Activated CD8-positive, alpha-beta memory T cell treated with anti-CD3 and anti-CD28 coated beads for 48 hours (primary cell): Measurements from ENCODE around the gene HS2ST1.
"Not testable (repeated sequence)": the region's sequence is repeated elsewhere in the genome, so short reads cannot be mapped to it uniquely, and the experiment has no call there.

Source experiments
- DNase-seq, 3 experiments: peaks; one replicate each; pipeline ENCODE4 v3.0.0-alpha.2; 2020; ENCODE audit warnings: low read depth in 2 of 3, low spot score in 2 of 3

Gene HS2ST1

DNA sequence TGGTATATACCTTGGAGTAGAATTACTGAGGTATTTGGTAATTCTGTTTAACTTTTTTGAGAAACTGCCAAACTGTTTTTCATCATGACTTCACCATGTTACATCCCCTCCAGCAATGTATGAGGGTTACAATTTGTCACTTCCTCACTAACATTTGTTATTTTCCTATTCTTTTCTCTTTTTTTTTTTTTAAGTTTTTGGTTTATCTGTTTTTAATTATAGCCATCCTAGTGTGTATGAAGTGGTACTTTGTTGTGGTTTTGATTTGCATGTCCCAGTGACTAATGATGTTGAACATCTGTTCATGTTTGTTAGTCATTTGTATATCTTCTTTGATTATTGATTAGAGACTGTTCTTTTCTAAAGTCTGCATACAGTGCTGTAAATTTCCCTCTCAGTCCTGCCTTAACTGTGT is 147.3 kb downstream of the HS2ST1 start:
- DNase-seq, result no peak

DNA sequence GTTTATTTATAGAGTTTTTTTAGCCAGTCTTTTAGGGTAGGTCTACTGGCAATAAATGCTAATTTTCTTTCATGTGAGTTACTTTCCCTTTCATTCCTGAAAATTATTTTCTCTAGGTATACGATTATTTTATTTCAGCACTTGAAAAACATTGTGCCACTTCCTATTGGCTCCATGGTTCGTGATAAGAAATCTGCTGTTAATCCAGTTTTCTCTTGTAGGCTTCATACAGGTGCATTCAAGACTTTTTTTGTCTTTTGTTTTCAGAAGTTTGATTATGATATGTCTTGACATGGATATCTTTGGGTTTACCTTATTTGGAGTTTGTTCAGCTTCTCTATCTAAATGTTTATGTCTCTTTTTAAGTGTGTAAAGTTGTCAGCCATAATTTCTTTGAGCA is 148.3 kb downstream of the HS2ST1 start:
- no peak for DNase-seq

DNA sequence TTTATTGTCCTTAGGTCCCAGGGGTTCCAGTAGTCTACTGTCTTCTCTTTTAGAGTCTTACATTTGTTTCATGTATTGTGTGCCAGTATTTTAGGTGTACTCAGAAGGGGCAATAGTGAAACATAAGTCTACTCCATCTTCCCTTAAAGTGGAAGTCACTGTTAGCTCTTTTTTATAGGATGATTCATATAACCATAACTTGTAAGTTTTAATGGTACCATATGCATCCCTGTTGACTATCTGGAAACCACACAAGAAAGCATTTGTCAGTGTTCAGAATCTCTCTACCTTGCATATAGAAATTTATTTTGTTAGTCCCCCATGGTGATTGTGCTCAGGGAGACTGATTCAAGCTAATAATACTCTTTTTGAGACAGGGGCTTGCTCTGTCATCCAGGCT is 149.9 kb downstream of the HS2ST1 start:
- DNase-seq, result no peak

DNA sequence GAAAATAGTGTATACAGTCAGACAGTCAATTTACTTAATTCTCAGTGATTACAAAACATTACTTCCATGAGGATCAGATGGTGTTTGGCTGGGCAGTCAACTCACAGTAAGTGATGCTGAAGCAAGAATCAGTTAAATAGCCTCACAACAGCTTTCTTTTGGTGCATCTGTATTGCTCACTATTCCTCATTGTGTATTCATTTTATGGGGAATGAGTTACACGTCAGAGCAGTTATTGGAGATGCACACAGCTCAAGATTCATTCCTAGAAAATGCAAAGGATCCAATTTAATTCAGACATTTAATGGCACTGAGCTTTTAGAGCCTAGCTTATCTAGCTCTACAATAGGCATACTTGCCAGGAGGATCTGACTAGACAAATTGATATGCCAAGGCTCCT is 150.6 kb downstream of the HS2ST1 start:
- no peak for DNase-seq

DNA sequence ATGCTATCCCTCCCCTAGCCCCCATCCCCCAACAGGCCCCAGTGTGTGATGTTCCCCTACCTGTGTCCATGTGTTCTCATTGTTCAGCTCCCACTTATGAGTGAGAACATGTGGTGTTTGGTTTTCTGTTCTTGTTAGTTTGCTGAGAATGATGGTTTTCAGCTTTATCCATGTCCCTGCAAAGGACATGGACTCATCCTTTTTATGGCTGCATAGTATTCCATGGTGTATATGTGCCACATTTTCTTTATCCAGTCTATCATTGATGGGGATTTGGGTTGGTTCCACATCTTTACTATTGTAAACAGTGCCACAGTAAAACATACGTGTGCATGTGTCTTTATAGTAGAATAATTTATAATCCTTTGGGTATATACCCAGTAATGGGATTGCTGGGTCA is 152.3 kb downstream of the HS2ST1 start:
- not testable (repeated sequence) for DNase-seq

DNA sequence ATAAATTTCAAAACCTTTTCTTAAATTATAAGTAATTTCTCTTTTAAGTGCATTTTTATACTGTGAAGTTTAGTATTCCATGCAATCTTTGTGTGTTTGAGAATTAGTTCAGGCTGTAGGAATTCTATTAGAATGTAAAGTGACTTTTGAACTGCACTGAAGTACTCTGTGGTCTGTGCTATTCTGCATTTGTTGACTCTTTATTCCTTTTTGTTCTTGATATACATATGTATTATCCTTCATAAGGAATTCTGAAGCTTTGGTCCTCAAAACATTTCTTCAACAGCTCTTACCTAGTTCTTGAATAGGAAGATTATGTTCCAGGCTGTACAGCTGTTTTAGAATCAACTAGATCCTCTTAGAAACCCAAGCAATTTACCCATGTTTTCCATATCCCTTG is 158.0 kb downstream of the HS2ST1 start:
- no peak for DNase-seq

DNA sequence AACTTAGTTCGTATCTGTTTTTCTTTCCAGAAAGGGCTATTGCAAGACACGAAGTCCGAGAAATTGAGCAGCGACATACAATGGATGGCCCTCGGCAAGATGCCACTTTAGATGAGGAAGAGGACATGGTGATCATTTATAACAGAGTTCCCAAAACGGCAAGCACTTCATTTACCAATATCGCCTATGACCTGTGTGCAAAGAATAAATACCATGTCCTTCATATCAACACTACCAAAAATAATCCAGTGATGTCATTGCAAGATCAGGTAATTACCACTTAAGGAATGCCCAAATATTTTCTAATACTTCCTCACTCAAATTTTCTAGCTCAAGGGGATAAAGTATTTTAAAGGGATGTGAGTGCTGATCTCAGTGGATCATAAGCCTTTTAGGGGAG is 158.5 kb downstream of the HS2ST1 start:
- DNase-seq, result no peak

DNA sequence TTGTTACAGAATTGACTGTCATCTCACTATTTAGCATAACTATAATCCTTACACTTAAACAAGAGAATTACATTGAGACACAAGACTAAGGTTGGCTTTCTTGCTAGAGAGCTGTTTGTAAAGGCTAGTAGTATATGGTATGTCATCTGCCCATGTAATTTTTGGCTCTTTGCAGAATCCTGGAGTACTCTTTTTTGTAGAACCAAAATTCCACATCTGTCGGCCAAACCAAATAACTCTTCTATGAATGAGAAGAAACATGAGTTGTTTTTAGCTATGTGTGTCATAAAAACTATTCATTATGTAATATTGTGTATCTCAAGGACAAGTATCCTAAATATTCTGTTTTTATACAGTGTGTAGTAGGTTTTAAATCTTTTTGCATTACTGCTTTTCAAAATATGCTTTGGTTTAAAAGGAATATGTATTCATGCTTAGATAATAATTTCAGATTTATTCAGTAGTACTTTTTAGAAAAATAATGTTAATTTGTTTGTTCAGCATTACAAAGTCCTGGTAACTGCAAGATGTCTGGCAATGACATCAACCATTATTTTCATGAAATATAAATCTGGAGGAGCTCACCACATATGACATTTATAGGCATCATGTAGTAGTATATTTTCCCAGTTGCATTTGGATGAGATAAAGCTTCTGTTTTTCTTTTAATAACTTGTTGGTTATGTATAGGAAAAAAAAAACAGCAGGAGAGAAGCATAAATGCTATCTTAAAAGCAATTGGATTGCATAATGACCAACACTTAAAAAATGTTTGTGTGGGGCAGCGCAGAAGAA is 159.8 kb downstream of the HS2ST1 start:
- DNase-seq, result no peak

DNA sequence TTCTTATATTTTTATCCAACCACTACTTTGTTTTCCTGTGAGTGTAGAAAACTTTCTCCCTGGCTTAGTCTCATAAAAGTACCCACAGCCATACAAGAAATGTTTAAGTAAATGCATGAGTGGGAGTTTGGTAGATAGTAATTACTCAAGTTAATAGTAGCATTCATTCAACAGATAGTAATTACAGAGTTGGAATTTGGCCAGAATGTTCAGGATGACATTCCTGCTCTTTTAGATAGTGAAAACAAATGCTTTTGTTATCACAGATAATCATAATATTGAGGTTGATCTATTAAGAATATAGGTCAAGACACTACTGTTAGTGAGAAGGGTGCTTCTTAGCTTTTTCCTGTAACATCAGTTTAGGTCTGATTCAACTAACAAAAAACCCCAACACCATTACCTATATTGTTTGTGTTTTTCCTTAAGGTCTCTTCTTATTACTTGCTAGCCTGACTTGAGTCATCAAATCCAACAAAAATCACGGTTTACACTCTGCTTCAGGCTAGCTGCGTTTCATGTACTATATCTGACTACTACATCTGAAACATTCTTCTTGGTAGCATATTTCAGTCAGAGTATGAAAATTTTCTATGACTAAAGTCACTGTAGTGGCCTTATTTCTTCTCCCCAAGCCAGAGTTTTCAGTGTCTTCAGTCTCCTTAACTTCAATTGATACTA is 163.7 kb downstream of the HS2ST1 start:
- DNase-seq, result no peak

DNA sequence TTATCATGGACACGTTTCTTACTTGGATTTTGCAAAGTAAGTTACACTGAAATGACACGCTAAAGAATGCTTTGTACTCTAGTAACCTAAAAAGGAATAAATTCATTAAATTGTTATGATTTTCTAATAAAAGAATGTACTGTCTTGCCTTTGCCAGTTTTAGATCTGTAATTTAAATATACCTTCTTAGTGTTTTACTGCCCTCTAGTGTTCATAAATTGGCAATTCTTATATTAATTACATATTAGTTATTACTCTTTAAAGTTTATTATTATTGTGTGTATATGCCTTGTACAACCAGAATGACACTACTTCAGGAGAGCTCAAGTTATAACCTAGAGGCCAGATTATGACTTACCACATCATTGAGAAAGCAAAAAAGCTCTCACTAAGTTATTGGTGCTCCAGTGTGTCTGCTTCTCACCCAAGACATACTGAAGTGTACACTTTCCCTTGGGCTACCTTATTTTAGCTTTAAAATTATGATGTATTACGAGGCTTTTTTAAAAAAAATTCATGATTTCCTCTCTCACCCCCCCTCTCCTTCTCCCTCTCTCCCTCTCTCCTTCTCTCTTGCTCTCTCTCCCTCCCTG is 169.9 kb downstream of the HS2ST1 start:
- DNase-seq, result no peak

DNA sequence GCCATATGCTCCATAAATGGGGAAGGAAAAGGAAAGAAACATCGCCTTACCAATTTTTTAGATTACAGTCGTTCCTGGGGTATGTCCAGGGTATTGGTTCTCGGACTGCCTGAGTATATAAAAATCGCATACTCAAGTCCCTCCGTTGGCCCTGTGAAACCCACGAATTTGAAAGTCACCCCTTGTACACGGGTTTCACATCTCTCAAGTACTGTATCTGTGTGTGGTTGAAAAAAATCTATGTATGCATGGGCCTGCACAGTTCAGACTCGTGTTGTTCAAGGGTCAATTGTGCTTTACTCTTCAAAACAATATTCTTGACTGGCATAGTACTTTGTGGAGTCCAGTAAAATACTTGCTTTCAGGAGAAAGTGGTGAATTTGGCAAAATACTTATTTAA is 171.7 kb downstream of the HS2ST1 start:
- DNase-seq, result no peak

DNA sequence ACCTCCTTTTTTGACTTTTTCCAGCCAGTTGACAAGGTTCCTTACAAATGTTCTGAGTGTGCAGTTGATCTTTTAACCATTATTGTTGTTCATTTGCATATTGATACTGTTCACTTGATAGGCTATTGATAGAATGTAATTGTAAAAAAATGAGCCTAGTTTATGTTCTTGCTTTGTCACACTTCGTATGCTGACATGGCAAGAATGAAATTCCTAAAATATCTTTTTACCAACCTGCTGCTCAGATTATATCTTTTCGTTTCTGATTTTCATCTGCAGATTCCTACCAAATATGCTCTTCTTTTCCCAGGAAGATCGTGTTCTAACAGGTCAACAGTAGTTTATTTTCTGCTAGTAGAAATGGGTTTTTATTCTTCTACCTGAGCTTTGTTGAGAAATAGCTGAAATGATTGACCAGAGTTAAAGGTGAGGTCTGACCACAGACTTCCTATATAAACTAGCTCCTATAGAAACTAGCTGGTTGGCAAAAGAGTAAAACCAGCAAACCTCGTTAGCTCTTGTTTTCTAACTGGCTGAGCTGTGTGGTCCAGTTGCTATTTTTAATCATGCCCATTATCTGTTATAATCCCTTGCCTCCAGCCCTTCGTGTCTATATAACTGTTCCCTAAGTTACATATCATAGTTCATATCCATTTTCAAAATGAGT is 174.8 kb downstream of the HS2ST1 start:
- no peak for DNase-seq

DNA sequence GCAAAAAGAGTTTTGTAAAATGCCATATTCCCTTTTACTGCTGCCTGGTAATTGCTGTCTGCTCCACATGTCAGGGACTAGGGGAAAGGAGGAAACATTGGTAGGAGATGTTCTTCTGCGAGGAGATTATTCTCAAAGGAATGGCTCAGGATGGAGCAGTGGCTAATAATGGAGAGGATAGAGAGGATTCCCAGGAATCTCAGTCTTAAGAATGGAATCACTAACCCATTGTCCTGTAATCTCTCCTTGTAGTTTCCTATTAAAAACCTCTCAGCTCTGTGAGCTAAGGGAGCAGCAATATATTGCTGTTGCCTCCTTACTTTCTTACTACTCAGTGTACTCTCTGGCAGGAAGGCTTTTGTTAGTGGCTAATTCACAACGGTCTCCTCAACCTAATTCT is 175.4 kb downstream of the HS2ST1 start:
- no peak for DNase-seq

DNA sequence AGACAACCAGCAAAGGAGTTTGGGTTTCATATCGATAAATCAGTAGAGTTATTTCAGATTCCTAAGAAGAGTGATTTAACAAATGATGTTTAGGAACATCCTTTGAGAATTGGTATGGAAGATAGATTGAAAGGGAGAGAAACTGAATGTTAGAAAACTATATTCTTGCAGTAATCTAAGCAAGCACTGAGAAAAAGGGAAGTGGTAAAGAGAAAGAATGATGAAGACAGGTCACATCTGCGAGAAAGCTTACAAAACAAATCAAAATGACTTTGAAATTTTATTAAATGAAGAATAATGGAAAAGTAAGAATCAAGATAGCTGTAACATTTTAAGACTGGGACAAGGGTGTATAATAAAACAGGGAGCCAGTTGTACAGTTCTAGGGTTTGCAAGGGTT is 177.0 kb downstream of the HS2ST1 start:
- no peak for DNase-seq

DNA sequence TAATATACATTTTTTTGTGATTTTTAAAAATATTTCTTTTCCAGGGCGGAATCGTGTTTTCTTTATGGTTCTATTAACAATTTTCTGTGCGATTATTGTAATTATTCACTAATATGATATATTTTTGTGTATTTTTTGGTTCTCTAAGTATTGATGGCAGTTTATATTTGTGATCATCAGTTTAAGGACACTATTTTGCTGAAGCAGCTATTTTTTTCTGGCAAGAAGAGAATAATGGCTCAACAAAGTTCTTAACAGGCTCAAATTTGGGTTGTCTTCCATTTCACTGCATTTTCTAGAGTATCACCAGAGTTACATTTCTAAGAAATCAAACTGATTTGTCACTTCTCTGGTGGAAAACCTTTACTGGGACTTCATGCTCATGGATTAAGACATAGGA is 178.4 kb downstream of the HS2ST1 start:
- no peak for DNase-seq

DNA sequence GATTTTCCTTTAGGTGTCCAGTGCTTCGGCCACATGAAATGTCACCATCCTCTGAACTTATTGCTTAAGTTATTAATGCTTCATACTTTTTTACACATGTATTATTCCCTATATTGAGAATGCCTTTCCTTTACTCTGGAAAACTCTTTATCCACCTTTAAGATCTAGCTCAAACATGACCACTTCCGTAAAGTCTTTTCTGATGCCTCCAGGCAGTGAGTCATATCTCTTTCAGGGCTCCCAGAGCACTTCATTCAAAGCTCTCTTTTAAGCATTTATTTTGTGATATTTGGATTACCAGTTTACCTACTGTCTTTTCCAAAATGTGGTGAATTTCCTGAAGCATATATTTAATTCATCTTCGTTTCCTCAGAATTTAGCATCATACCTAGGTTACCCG is 178.9 kb downstream of the HS2ST1 start:
- no peak for DNase-seq

DNA sequence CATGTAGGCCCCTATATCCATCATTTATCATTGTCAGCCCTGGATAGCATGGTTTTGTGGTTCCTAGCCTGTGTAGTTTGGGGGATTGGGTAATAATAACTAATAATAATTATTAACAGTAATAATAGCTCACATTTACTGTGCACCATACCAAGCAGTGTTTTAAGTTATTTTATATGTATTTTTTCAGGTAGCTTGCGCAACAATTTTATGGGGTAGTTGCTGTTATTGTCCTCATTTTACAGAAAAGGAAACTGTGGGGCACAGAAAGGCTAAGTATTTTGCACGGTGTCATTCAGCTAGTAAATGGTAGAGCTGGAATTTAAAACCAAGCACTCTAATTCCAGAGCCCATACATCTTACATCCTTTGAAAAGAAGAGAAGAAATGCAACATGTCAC is 179.8 kb downstream of the HS2ST1 start:
- no peak for DNase-seq

DNA sequence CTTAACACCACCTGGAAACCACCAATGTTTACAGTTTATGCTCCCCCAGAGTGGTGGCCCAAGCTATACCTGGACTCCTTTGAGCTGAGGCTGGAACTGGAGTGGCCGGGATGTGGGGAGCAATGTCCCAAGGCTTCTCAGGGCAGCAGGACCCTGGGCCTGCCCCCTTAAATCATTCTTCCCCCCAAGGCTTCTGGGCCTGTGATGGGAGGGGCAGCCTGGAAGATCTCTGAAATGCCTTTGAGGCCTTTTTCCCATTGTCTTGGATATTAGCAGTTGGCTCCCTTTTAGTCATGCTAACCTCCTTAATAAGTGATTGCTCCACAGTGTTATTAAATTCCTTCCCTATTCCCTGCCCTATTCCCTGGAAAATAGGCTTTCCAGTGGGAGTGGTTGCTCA is 185.8 kb downstream of the HS2ST1 start:
- DNase-seq, result no peak

DNA sequence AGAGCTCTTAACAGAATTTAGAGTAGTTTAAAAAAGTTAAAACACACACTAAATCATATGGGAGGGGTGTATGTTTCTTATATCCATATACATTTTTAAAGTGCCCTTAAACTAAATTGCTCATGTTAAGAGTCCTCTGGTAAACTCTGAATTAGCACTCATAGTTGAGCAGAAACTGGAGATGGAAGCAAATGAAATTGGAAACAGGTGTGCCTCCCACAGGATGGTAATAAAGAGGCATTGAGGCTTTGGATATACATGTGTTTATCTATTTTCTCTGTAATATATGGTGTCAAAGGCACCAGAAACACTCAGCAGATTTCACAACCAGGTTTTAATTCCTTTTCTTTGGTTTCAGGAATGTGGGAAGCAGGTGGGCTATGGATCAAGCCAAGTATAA is 188.6 kb downstream of the HS2ST1 start:
- no peak for DNase-seq

DNA sequence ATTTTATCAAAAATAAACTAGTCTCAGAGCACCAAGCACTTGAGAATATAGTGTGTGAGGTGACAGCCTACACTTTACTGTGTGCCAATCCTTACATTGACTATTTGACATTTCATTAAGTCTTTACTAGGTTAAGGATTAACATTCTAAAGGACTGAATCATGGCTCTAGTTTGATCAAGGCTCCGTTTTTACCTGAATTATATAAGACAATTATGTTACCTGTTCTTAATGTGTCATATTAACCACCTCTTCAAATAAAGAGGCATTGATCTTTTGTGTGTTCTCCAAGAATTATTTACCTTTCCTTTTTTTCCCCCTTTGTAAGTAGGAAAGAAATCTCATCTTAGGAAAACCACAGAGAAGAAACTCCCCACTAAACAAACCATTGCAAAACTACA is 189.7 kb downstream of the HS2ST1 start:
- no peak for DNase-seq

DNA sequence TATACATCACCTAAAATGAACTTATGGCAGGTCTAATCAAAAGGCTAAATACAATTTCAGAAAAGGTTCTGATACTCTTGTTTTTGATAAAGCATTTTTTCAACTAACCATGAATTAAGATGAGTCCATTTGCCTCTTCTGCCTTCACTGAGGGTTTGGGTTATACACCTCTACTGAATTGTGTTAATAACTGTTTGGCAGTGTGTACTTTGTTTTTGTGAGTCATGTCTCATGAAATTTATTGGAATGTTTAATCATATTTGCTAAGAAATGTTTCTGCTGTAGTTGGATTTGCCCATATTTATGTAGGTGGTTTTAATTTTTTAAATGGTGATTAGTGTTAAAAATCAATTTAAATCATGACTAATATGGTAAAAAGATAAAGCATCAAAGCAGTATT is 190.5 kb downstream of the HS2ST1 start:
- no peak for DNase-seq

DNA sequence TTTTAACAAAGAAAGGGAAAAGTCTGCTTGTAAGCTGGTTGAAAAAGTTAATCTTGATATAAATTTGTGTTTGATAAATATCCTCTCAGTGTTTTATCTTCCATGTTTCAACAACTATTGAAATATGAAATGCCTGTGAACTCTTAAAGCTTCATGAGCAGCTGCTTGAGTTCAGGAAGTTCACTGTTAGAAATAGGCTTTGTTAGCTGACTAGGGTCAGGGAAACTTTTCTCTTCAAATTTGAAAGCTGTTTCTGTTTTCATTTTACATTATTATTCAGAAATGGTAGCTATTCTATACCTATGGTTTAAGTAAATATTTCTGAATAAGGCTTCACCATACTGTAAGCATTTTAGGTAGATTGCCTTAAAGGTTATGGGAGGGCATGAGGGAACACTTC is 191.7 kb downstream of the HS2ST1 start:
- no peak for DNase-seq
